Measurements from ENCODE around the gene PPP1R14C.
"Not testable (repeated sequence)": the region's sequence is repeated elsewhere in the genome, so short reads cannot be mapped to it uniquely, and the experiment has no call there.

Gene PPP1R14C, protein sequence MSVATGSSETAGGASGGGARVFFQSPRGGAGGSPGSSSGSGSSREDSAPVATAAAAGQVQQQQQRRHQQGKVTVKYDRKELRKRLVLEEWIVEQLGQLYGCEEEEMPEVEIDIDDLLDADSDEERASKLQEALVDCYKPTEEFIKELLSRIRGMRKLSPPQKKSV

GRCh38 chr6:150142670-150143515, at the start of gene PPP1R14C:
TSS of gene PPP1R14C (plus strand) at chr6:150143044. CDS start at chr6:150143193, 149 bp downstream.
- DNase-seq: peak; percentile 72

- DNase-seq: no peak
Observed at GRCh38 chr6:150093397-150093796, 49.4 kb upstream of the PPP1R14C start.

DNA sequence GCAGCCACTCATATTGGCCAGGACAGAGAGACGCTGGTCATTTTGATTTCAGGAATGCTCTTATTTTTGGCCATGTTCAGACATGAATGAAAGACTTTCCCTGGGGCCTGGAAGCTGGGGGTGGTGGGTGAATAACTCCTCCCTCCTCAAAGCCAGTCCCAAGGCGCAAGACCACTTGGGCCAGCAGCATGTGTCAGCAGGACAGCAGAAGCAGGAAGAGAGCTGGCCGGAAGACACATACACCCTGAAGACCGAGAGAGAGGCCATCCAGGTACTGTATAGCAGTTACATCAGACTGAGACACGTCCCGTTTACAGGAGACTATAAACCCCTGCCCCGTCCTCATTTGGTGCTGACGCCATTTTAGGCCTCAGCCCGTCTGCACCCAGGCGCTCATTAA, 44.7 kb upstream of the PPP1R14C start:
- no peak for DNase-seq

DNA sequence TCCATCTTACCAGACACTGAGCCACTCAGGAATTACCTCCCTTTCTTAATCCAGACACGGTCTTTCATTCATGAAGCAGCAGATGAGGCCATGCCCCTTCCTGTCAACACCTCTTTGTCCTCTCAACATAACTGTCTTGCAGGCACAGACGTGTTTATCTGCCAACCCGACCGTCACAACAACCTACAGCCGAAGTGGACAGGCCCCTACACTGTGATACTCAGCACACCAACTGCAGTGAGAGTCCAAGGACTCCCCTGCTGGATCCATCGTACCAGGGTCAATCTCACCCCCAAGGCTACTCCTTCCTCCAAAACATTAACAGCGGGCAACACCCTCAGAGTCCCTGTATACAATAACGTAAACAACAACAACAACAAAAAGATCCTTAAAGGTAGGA, 43.3 kb upstream of the PPP1R14C start:
- no peak for DNase-seq

GRCh38 chr6:150099953-150100352, 42.9 kb upstream of the PPP1R14C start:
- DNase-seq: no peak

DNA sequence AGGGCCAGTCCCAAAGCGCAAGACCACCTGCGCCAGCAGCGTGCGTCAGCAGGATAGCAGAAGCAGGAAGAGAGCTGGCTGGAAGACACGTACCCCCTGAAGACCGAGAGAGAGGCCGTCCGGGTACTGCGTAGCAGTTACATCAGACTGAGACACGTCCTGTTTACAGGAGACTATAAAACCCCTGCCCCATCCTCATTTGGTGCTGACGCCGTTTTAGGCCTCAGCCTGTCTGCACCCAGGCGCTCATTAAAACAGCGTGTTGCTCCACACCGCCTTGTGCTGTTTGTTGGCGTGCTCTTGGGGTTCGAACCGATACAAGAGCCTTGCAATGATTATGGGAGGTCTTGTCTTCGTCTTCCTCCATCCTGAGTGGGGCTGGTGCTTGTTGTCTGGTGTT, 42.1 kb upstream of the PPP1R14C start:
- DNase-seq: no peak

GRCh38 chr6:150102750-150103270, 40.0 kb upstream of the PPP1R14C start:
- no peak for DNase-seq

DNA sequence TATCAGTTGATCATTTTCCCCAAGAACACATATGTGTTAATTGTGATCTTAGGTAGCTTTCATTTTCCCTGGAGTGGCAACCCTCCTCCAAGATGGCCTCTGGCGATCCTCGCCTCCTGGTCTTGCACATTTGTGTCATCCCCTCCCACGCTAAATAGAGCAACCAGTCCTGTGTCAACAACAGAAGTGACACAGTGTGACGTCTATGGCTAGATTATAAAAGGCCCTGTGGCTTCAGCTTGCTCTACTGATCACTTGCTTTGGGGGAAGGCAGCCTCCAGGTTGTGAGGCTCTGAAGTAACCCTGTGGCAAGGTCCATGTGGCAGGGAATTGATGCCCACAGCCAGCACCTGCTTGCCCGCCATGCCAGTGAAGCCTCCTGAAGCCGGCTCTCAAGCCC, 30.6 kb upstream of the PPP1R14C start:
- DNase-seq: no peak

- DNase-seq: no peak
Observed at GRCh38 chr6:150115769-150116168, 27.1 kb upstream of the PPP1R14C start.

GRCh38 chr6:150116200-150116800, 26.5 kb upstream of the PPP1R14C start:
- DNase-seq: no peak

- no peak for DNase-seq
Observed at GRCh38 chr6:150118203-150118602, 24.6 kb upstream of the PPP1R14C start.

GRCh38 chr6:150118627-150119026, 24.2 kb upstream of the PPP1R14C start:
- DNase-seq: no peak

DNA sequence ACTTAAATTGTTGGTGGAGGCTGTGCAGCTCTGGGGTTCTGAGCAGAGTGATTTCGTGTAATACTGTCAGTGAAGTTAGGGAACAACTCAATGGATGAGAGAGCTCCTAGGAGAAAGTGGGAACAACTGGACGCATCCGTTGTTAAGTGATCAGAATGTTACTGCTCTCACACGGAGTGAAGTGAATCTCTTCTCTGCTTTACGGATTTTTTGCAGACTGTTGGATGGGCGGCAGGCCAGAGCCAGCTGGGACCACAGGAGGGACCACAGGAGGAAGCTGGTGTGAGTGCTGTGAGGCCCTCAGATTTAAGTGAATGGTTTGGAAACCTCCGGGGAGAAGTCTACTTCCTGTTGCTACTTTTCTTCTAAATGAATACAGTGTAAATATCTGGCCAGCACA, 23.7 kb upstream of the PPP1R14C start:
- DNase-seq: peak; percentile 70

DNA sequence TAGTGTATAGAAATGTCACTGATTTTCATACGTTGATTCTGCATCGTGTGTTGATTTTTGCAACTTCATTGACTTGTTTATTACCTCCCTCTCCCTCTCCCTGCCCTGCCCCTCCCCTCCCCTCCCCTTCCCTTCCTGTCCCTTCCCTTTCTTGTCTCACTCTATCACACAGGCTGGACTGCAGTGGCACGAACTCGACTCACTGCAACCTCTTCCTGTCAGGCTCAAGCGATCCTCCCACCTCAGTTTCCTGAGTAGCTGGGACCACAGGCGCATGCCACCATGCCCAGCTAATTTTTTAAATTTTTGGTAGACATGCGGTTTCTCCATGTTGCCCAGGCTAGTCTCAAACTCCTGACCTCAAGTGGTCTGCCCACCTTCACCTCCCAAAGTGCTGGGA, 19.2 kb upstream of the PPP1R14C start:
- DNase-seq: no peak

DNA sequence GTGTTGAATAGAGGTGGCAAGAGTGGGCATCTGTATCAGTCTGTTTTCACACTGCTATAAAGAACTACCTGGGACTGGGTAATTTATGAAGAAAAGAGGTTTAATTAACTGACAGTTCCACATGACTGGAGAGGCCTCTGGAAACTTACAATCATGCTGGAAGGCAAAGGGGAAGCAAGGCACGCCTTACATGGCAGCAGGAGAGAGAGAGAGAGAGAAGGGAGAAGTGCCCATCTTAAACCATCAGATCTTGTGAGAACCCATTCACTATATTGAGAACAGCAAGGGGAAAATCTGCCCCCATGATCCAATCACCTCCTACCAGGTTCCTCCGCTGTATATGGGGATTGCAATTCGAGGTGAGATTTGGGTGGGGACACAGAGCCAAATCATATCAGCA, 18.6 kb upstream of the PPP1R14C start:
- no peak for DNase-seq

DNA sequence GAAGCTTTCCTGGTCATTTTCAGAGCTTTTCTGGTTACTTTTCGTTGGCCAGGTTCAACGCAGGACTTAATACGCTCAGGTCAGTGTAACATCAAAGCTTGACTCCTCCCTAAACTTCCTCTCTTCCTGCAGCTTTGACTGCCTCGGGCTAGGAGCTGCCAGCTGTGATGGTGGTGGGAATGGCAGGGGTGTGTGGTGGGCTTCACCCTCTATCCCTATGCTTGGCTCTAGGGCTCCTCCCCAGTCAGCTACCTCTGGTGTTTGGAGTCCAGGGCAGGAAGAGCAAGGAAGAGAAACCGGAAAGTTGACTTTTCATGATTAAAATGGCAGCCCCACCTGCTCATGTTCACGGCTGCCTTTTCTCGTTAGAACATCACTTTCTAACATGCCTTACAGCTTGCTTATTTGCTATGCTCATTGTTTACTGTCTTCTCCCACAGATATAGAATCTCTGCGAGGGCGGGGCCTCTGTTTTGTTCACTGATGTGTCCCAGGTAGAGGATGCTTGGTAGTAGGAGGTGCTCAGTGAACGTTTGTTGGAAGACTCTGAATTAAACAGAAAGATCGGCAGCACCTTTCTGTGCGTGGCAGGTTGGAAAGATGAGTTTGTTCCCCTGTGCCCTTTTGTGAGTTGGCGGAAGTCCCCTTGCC, 16.1 kb upstream of the PPP1R14C start:
- no peak for DNase-seq

GRCh38 chr6:150128425-150128824, 14.4 kb upstream of the PPP1R14C start:
- no peak for DNase-seq

DNA sequence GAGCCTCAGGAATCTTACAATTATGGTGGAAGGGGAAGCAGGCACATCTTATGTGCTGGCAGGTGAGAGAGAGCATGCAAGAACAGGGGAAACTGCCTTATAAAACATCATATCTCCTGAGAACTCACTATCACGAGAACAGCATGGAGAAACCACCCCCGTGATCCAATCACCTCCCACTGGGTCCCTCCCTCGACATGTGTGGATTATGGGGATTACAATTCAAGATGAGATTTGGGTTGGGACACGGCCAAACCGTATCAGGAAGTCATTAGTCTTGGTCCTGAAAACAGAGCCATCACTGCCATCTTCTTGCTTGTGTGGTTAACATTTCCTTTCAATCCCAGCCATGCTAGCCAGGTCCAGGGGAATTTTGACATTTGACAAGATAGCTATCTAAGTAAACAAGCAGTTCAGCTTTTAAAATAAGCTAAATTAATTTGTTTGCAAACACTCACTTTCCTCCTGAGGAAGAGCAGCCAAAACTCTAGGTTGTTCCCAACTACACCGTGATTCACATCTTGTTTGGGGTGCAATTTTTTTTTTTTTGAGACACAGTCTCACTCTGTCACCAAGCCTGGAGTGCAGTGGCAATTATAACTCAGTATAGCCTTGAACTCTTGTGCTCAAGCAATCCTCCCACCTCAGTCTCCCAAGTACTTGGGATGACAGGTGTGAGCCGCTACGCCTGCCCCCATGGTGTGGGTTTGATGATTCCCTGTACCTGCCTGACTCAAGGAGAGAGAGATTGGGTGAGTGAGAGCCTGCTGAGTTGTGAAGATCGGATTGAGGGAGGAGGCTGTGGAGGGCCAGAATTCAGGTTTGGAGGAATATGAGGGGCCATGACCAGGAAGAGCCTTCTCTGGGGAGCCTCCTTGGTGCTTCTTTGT, 13.0 kb upstream of the PPP1R14C start:
- no peak for DNase-seq

DNA sequence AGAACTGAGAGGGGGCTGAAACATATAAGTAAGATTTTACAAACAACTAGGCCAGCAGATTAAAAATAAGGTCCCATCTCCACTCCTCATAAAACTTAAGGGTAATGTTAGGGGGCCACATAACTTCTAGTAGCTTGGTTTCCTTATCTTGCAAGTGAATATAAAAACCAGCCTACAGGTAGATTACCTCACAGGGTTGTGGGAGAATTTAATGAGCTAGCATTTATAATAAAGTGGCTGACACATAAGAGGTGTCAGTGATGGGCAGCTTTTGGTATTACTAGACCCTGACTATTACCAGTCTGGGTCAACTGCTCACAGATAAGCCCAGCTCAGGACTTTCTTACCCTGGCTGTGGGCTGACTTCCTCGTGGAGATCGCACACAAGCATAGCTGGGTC, 9.2 kb upstream of the PPP1R14C start:
- DNase-seq: no peak

- DNase-seq: no peak
Observed at GRCh38 chr6:150134280-150134920, 8.4 kb upstream of the PPP1R14C start.

DNA sequence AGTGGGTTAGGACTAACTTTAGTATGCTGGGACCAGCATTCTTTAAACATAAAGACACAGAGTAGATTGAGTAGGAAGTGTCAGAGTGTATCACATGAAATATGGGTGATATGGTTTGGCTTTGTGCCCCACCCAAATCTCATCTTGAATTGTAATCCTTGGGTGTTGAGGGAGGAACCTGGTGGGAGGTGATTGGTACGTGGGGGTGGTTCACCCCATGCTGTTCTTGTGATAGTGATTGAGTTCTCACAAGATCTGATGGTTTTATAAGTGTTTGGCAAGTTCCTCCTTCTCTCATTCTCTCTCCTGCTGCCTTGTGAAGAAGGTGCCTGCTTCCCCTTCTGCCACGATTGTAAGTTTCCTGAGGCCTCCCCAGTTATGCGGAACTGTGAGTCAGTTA, 5.1 kb upstream of the PPP1R14C start:
- DNase-seq: not testable (repeated sequence)

- DNase-seq: no peak
Observed at GRCh38 chr6:150138638-150139037, 4.2 kb upstream of the PPP1R14C start.
